NCI-H1105 (cell line): ENCODE data around the gene SOX9.

Experiments
- DNase-seq: peaks from one replicate; lab custom pipeline; 2025; lab: John Stamatoyannopoulos, UW

SOX9 gene

GRCh38 chr17:72162569-72162968 is 41.7 kb downstream of the SOX9 start:
- DNase-seq = no peak

DNA sequence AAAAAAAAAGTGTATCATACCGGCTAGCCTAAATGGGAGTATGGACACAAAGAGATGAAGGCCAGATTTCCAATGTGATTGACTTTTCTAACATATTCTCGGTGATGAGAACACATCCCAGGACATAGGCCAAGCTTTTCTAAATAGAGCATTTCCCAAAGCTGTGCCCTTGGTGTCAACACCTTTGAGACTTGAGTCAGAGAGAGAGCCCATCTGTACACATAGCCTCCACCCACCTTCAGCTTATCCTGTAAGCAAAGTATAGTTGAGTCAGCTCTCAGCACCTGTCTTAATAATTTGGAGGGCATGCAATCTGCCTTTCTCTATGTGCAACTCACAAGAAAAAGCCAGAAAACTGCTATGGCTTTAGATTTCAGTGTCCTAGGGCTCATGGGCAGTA is 42.7 kb downstream of the SOX9 start:
- DNase-seq = no peak

DNA sequence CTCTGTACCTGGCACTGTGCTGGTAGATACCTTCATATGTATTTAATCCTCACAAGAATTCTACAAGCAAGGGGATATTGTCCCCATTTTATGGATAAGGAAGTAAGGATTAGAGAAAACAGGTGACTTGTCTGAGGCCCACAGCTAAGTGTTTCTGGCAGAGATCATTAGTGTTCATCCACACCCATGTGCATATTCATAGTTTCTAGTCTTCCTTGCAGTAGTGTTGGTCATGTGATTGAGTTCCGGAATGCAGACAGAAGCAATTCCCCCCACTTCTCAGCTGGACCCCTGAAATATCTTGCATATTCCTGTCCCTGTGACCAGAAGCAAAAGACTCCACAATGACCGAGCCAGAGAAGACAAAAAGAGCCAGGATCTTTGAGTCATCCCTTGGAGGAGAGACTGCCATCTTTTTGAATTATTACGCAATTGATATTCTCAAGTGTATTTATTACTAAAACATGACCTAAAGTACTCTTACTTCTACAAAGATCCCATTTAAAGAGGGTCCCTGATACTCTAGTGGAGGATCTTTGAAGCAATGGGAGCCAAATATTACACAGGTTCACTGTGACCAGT is 43.4 kb downstream of the SOX9 start:
- DNase-seq = no peak

GRCh38 chr17:72165192-72165866 is 44.5 kb downstream of the SOX9 start:
- no peak for DNase-seq

DNA sequence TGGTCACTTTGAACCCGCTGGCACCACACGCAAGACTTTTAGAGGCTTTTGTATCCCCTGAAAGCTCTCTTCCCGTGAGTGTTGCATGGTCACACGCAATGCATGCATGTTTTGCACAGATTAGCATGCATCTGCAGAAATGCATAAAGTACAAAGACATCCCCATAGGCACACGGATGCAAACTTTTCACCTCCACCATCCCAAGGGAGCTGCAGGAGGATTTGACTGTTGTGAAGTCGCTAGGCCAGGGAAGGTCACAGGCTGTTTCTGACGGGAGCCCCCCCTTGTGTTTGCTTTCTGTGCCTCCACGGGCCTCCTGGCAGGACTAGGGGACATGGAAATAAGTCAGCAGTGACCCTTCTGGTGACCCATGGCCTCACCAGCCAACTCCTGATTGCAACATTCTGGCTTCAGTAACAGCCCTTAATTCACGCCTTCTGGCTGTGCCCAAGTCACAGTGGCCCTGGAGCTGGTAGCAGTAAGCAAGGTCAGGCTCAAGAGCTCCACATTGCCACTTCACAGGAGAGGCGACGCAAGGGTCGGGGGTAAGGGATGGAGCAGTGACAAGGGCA is 45.1 kb downstream of the SOX9 start:
- no peak for DNase-seq

DNA sequence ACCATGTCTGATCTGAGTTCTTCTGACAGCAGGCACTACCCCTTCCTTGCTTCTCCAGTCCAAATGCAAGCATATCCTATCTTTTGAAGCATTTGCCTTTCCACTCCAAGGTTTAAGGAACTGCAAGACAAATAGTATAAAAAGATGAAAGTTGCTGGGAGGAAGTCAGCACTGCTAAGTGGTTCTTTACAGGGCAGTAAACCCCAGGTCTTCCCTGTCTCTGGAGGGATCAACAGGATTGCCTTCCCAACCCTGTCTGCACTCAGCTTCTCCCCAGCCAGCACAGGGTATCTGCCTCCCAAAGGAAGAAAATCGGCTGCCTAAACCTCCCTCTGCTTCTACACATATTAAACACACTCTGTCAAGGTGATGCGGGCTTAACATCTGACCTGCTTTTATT is 46.8 kb downstream of the SOX9 start:
- no peak for DNase-seq

DNA sequence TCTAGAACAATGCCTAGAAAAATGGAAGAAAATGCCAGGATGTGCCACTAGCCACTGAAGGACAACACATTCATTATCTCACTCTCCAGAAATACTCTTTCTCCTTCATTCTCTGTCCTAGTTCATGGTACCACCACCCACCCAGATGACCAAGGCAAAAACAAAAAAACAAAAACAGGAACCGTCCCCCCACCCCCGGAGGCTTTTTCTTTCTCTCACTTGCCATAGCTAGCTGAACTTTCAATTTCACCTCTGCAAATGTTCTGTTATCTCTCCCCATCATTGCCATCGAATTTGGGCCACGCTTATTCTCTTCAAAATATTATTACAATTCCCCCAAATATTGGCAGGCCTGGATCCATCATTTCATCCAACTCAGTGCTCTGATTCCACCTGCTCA is 49.0 kb downstream of the SOX9 start:
- DNase-seq = no peak

DNA sequence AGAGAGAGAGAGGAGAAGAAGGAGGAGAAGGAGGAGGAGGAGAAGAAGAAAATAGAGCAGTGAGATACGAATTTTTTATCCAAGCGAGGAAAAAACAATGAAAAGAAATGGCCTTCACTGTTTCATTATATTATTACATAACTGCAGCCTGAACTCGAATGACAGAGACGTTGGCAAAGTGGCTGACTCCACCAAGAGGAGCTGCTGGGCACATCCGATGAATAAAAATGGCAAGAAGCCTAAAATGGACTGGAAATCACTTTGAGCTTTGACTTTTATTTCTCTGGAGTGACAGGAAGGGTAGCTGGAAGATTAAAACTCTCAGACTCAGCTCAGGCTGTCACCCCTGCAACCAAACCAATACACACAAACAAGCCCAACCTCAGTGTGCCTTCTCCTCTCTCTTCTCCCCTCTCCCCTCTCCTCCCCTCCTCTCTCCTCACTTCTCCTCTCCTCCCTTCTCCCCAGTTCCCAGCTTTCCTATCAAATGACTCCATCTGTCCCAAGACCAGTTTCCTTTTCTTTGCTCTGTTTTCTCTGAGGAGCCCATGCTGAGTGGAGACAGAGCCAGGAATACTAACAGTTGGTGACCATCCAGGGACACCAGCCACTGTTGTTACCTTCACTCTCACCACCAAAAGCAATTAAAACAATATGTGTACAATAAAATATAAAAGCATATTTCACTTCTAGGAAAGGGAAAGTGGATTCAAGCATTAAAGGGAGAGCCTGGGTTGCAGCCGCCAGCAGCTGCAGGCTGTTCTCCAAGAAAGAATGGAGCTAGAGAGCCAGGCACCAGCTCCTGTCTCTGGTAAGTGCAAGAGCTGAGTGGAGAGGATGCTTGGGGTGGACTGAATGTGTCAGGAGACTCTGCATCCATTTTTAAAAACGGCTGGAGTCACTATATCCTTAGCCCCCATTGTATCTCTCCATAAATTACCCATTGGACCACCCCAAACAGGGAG is 51.2 kb downstream of the SOX9 start:
- no peak for DNase-seq

- DNase-seq = no peak
These were observed 52.8 kb downstream of the SOX9 start for GRCh38 chr17:72173499-72174116.

- DNase-seq = no peak
These were observed 54.4 kb downstream of the SOX9 start for GRCh38 chr17:72175263-72175662.
